Measurements from ENCODE around the gene KLHL14.
A peak's percentile ranks its signal among the peaks of the same experiment; 100 is the strongest.
"Not testable (repeated sequence)": the region's sequence is repeated elsewhere in the genome, so short reads cannot be mapped to it uniquely, and the experiment has no call there.

KLHL14 gene

DNA sequence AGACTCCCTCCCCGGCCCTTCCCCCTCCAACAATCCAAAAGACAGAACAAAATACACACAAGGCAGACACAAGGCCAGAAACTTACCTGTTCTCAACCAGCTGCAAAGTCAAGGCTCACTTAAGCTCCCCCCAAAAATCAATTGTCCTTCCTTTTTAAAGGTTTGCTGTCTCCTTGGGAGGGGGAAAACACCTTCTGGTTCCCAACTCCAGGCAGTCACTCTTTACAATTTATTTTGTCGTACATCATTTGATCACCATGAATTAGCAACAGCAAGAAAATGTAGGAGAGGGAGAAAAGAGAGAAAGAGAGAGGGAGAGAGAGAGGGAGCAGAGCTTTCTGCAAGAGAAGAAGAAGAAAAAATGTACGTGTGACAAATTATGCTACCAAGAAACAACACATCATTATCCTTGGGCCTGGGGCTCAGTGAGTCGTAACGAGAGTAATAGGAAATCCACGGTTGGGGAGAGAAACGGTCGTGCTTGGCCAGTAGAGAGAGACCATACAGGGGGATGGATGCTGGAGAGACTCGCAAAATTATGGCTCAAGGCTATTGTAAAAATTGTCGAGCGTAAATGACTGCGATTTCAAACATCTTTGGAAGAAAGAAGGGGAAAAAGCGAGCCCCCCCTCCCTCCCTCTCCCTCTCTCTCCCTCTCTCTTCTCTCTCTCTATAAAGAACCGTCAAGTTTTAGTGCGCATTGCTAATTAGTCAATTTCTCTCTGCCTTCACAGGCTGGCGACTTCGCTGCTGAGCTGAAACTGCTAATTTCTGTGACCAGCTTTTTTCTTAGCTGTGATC is at the start of gene KLHL14:
TSS of gene KLHL14 (minus strand) at position 443 of the 801 bp plus-strand sequence. CDS start 2,432 bp downstream, outside the sequence.
- peak; percentile 58 to 63 for DNase-seq

- DNase-seq, result no peak
Observed at GRCh38 chr18:32822197-32822596, 49.4 kb upstream of the KLHL14 start.

- no peak for DNase-seq
Observed at GRCh38 chr18:32815881-32816280, 43.1 kb upstream of the KLHL14 start.

DNA sequence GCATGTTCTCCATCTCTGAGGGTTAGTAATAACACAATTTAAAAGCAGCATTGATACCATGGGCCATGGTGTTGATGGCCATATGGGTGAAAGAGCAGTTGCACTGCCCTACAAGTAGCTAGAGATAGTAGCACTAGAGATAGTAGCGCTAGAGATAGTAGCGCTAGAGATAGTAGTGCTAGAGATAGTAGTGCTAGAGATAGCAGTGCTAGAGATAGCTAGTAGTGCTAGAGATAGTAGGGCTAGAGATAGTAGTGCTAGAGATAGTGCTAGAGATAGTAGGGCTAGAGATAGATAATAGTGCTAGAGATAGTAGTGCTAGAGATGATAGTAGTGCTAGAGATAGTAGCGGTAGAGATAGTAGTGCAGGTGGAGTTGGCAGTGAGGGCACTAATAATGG is 39.5 kb upstream of the KLHL14 start:
- DNase-seq, result no peak

DNA sequence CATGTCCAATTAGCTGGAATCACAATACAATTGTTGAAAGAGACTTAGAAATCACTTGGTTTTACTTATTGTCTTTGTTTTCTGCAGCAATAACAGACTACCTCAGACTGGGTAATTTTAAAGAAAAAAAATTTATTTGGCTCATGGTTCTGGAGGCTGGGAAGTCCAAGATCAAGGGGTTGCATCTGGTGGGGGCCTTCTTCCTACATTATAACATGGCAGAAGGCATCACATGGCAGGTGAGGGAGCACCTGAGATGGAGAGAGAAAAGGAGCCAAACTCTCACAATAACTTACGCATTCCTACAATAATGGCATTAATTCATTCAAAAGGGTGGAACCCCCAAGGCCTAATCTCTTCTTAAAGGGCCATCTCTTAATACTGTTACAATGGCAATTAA is 37.5 kb upstream of the KLHL14 start:
- no peak for DNase-seq

DNA sequence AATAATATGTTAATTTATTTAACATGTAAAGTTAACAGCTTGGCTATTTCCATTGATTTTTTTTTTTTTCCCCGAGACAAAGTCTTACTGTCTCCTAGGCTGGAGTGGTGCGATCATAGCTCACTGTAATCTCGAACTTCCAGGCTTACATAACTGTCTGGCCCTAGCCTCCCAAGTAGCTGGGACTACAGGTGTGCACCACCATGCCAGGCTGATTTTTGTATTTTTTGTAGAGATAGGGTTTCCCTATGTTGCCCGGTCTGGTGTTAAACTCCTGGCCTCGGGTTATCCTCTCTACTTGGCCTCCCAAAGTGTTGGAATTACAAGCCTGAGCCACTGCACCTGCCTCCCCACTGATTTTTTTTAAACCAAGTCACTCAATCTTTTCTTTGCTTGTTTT is 32.5 kb upstream of the KLHL14 start:
- peak in 1 of 2 experiments; percentile 14 for DNase-seq

- DNase-seq, result peak in 1 of 2 experiments; percentile 35
Observed at GRCh38 chr18:32804134-32804888, 31.5 kb upstream of the KLHL14 start.

DNA sequence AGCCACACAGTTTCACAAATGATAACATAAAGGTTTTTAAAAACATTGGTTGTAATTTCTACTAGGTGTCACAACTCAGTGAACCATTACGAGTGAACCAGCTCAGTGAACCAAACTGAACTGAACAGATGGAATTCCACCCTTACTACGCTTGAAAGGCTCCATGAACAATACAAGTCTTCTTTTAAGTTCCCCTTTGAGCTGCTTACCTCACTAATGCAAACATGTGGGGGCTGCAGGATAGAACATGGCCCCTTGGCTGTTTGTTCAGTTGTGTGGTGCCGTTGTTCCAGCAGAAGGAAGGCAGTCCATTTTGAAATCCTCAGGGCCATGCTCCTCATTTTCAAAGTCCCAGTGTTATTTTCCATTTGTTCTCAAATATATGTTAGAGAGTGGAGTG is 30.7 kb upstream of the KLHL14 start:
- DNase-seq, result peak; percentile 87 to 91

DNA sequence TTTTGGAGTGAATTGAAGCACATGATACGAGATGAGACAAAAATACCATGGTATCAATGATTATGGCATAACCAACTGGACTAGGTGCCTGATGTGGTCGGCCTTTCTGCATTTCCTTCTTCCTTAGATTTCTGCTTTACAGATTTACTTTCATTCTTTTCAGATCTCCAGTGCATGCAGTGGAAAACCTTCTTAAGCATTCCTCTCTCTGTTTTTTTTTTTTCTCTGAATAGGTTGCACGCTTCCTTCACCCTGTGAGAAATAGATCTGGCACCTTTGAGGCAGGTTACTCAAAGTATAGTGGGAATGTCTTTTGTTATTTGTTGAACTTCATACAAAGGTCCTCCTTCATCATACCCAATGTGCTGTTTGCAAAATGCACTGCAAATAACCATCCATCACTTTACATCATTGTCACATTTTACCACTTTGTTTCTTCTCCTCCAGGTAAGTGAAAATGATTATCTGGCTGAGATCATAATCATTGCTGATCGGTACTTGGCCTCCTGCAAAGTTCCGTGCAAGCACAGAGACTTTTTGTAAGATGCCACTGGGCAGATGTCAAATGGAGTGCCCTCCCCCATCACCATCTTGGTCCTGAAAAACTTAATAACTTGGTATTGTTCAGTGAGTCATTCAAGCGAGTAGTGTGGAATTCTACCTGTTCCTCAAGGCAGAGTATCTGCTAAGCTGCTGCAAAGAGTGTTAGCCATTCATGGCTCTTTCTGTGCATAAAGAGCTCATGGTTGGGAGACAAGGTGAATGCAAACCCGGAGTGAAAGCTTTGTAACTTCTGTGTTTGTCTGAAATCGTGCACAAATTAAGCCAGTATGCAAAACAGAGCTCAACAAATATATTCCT is 30.0 kb upstream of the KLHL14 start:
- peak; percentile 66 to 69 for DNase-seq

- DNase-seq, result no peak
Observed at GRCh38 chr18:32801228-32801627, 28.4 kb upstream of the KLHL14 start.

DNA sequence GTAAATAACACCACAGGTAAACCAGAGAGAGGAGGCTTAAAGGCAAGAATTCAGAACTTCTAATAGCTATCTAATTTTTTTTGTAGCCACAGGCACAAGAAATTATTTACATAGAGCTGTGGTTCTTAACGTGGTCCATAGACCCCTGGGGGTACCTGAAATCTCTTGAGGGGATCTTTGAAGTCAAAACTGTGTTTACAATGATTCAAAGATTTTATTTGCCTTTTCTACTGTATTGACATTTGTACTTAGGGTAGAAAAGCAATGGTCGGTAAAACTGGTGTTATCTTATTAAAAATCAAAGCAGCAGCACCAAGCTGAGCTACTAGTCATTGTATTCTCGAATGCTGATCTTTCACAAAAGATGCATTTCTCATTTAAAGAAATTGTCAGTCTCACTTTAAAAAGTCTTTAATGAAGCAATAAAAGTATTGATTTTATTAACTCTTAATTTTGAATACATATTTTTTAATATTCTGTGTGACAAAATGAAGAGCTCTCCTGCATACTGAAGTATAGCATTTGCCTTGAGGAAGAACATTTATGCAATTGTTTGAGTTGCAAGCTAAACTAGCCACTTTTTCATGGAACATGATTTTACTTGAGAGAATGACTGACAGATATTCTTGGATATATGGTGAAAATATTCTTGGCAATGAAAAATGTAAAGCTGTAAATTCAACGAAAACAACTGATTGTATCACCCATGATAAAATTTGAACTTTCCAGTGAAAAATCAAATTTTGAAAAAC is 25.6 kb upstream of the KLHL14 start:
- no peak for DNase-seq

DNA sequence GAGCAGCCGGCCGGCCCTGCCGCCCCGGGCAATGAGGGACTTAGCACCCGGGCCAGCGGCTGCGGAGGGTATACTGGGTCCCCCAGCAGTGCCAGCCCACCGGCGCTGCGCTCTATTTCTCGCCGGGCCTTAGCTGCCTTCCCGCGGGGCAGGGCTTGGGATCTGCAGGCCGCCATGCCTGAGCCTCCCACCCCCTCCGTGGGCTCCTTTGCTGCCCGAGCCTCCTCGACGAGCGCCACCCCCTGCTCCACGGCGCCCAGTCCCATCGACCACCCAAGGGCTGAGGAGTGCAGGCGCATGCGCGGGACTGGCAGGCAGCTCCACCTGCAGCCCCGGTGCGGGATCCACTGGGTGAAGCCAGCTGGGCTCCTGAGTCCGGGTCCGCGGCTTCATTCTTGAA is 21.8 kb upstream of the KLHL14 start:
- not testable (repeated sequence) for DNase-seq

DNA sequence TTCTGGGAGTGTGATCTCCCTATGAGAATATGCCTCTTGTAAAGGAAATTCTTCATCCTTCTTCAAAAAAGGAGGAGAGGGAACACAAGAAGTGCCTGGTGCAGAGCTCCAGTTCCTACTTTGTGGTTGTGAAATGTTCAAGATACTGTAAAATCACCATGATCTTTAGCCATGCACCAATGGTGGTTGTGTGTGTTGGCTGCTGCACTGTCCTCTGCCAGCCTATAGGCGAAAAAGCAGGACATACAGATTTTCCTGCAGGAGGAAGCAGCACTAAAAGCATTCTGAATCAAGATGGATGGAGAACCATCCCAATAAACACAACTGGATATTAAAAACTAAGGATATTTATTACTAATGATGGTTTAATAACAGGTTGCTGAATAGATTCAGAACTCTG is 6.2 kb upstream of the KLHL14 start:
- no peak for DNase-seq

- no peak for DNase-seq
Observed at GRCh38 chr18:32777049-32777448, 4.2 kb upstream of the KLHL14 start.

DNA sequence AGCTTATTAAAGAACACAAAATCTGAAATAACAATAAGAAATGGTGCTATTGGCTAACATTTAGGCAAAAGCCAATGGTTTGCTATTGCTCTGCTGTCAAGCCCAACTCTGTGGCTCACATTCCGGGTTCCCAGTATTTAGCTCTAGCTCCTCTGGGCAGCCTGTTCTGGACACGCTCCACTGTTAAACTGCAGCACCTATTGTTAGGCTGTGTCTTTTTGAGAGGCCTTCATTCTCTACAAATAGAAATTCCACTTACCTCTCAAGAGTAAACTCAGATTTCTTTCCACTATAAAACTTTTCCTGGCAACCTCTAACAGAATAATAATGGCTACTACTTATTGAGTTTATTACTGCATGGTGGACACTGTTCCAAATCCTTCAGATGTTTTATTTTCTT is 3.7 kb upstream of the KLHL14 start:
- no peak for DNase-seq

GRCh38 chr18:32775628-32776027 is 2.8 kb upstream of the KLHL14 start:
- no peak for DNase-seq

GRCh38 chr18:32773382-32773712 is 524 bp upstream of the KLHL14 start:
- DNase-seq, result peak in 1 of 2 experiments; percentile 17

- DNase-seq, result peak in 1 of 2 experiments; percentile 65
Observed at GRCh38 chr18:32771871-32772580, 797 bp downstream of the KLHL14 start.

DNA sequence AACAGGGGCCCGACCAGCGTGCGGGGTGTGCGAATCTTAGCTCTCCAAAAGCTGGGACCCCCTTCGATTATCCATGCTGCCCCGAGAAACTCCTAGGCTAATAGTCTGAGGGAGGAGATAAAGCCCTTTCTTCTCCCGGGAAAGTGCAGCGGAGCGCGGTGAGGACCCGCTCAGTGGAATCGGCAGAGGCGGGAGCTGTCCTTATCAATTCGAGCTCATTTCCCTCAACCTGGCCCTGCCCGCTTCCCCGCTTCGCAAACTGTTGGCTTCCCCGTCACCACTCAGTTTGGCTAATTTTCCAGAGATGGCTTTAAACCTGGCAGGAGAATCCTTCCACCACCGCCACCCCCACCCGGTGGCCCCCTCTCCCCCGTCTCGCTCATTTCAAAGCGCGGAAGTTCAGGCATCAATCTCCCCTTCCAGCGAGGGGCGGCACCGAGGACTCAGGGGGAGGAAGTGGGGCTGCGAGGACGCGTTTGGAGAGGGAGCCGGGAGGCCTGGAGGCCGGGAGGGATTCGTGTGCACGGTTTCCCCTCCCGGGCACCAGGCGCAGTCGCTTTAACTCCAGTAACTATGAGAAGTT is 1.6 kb downstream of the KLHL14 start:
- peak; percentile 28 to 67 for DNase-seq

DNA sequence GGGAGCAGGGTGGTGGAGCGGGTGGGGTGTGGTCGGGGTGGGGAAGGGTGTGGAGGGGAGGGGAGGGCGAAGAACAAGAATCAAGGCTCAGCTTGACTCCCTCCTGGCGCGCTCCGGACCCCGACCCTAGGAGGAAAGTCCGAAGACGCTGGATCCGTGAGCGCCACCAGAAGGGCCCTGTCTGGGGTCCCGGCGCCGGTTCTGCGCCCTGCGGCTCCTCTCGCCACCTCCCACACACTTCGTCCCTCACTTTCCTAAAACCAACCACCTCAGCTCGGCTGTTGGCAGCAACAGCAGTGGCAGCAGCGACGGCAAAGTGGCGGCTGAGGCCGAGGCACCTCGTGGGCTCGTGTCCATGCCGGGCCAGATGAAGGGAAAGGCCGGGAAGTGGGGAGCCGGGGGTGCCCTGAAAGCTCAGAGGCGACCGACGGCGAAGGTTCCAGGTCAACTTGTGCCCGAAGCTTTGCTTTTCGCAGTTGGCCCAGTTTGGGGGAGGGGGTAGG is 2.1 kb downstream of the KLHL14 start:
- peak in 1 of 2 experiments; percentile 58 for DNase-seq

DNA sequence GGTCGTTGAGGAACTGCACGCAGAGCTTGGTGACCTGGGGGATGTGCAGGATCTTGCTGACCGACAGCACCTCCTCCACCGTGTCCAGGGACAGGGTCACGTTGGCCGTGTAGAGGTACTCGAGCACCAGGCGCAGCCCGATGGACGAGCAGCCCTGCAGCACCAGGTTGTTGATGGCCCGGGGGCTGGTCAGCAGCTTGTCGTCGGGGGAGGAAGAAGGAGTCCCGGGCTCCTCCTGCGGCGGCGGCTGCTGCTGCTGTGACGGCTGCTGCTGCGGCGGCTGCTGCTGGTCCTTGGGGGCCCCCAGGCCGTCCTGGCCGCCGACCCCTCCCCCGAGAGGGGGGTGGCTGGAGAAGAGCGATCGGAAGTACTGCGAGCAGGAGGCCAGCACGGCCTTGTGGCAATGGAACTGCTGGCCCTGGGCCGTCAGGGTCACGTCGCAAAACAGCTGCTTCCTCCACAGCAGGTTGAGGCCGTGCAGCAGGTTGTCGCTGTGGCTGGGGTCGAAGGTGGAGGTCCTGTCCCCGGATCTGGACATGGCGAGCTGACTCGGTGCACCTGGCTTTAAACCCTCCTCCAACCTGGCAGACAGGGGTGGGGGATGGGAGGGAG is 2.7 kb downstream of the KLHL14 start:
- peak in 1 of 2 experiments; percentile 58 for DNase-seq
